DND-41 (cell line): Measurements from ENCODE around the gene AKT3.

Experiments used
- CTCF ChIP-seq: IDR thresholded peaks from 2 replicates; pipeline ENCODE4 v1.5.1; 2012; ENCODE audit warnings: borderline replicate concordance, low read length, moderate library complexity, mild to moderate bottlenecking; ENCODE audit not compliant: poor library complexity, severe bottlenecking; ENCODE audit errors: extremely low read depth
- EZH2 ChIP-seq: IDR thresholded peaks from 3 replicates; pipeline ENCODE4 v1.6.1; 2012; ENCODE audit warnings: borderline replicate concordance, low read depth, mild to moderate bottlenecking, moderate library complexity, low read length, inconsistent platforms; ENCODE audit not compliant: severe bottlenecking

DNA sequence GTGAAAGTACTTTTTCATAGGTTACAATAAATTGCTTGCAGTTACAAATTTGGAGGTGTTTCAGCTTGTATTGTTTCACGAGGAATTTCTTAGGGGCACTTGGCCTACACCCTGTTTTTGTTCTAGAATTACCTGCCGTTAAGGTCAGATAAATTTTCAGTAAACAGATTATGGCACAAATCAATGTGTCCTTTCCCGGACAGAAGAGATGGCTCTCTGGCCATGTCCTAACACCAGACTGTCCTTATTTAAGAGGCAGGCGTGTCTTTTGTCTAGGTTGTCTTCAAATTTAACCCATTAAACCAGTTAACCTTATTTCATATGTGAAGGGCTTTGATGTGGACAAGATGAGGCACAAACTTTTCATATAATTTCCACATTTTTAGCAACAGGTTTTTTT, 350.8 kb downstream of the AKT3 start:
- TF ChIP-seq CTCF (no peak), EZH2 (no peak)
